ENCODE measurements around the gene MAGI3. TPM values are rescaled to one million over a fixed set of nuclear protein-coding genes. Genes with fewer than 3 reads are reported as not detected.
"Not testable (repeated sequence)": the region's sequence is repeated elsewhere in the genome, so short reads cannot be mapped to it uniquely, and the experiment has no call there.

The MAGI3 gene
- polyA plus RNA-seq, 4 donors: 6.8 to 39.4 (median 12.8) TPM

- FAIRE-seq (no peak), DNase-seq (no peak)
- H3K9me3 ChIP-seq (ENCODE audit: control insufficient read depth in 2 of 2, insufficient read depth in 1 of 2, low read depth in 1 of 2, low read length in 1 of 2): no peaks in the 10 kb centered on the region
- WGBS, 3 donors: 76 to 78% (median 77%) methylated on average over 5 of the region's 5 CpGs
- H3K4me1 ChIP-seq (ENCODE audit: control insufficient read depth in 3 of 3, insufficient read depth in 2 of 3, low read depth in 1 of 3, low read length in 2 of 3): no peaks in the 10 kb centered on the region
- peaks cover 0 to 4% (median 0%) of the 10 kb centered on the region in 3 donors for H3K36me3 ChIP-seq (ENCODE audit: control insufficient read depth in 3 of 3, insufficient read depth in 2 of 3, low read depth in 1 of 3, low read length in 3 of 3)
- H3K4me3 ChIP-seq (ENCODE audit: low read depth in 1 of 3, low read length in 3 of 3): no peak overlapping the region
- no peaks in the 10 kb centered on the region for H3K27me3 ChIP-seq (ENCODE audit: control insufficient read depth in 3 of 3, insufficient read depth in 3 of 3, low read length in 3 of 3)
- H3K27ac ChIP-seq (ENCODE audit: low read depth in 1 of 3, low read length in 2 of 3): no peak overlapping the region
Measured at GRCh38 chr1:113587475-113587874, 197.2 kb downstream of the MAGI3 start.

GRCh38 chr1:113592230-113592629 is 201.9 kb downstream of the MAGI3 start:
- Histone ChIP-seq H3K4me3 (ENCODE audit: low read depth in 1 of 3, low read length in 3 of 3) (no peak overlapping the region), H3K36me3 (ENCODE audit: control insufficient read depth in 3 of 3, insufficient read depth in 2 of 3, low read depth in 1 of 3, low read length in 3 of 3) (peaks cover 0 to 6% (median 0%) of the 10 kb centered on the region in 3 donors), H3K27me3 (ENCODE audit: control insufficient read depth in 3 of 3, insufficient read depth in 3 of 3, low read length in 3 of 3) (no peaks in the 10 kb centered on the region), H3K4me1 (ENCODE audit: control insufficient read depth in 3 of 3, insufficient read depth in 2 of 3, low read depth in 1 of 3, low read length in 2 of 3) (no peaks in the 10 kb centered on the region), H3K9me3 (ENCODE audit: control insufficient read depth in 2 of 2, insufficient read depth in 1 of 2, low read depth in 1 of 2, low read length in 1 of 2) (peaks cover 0 to 4% of the 10 kb centered on the region in 2 donors), H3K27ac (ENCODE audit: low read depth in 1 of 3, low read length in 2 of 3) (no peak overlapping the region)
- no peak for FAIRE-seq
- WGBS, 3 donors: 83 to 93% (median 84%) methylated on average over 1 of the region's 1 CpG
- DNase-seq: no peak

GRCh38 chr1:113593550-113594297 is 203.4 kb downstream of the MAGI3 start:
- peaks cover 0 to 9% of the 10 kb centered on the region in 2 donors for H3K9me3 ChIP-seq (ENCODE audit: control insufficient read depth in 2 of 2, insufficient read depth in 1 of 2, low read depth in 1 of 2, low read length in 1 of 2)
- H3K4me1 ChIP-seq (ENCODE audit: control insufficient read depth in 3 of 3, insufficient read depth in 2 of 3, low read depth in 1 of 3, low read length in 2 of 3): no peaks in the 10 kb centered on the region
- H3K27ac ChIP-seq (ENCODE audit: low read depth in 1 of 3, low read length in 2 of 3): no peak overlapping the region
- DNase-seq (no peak), FAIRE-seq (no peak)
- no peak overlapping the region for H3K4me3 ChIP-seq (ENCODE audit: low read depth in 1 of 3, low read length in 3 of 3)
- H3K27me3 ChIP-seq (ENCODE audit: control insufficient read depth in 3 of 3, insufficient read depth in 3 of 3, low read length in 3 of 3): no peaks in the 10 kb centered on the region
- WGBS, 3 donors: 85 to 88% (median 87%) methylated on average over 4 of the region's 4 CpGs
- peaks cover 0 to 10% (median 0%) of the 10 kb centered on the region in 3 donors for H3K36me3 ChIP-seq (ENCODE audit: control insufficient read depth in 3 of 3, insufficient read depth in 2 of 3, low read depth in 1 of 3, low read length in 3 of 3)

GRCh38 chr1:113604466-113604865 is 214.2 kb downstream of the MAGI3 start:
- not testable (repeated sequence) for H3K9me3 ChIP-seq (ENCODE audit: control insufficient read depth in 2 of 2, insufficient read depth in 1 of 2, low read depth in 1 of 2, low read length in 1 of 2); H3K27me3 ChIP-seq (ENCODE audit: control insufficient read depth in 3 of 3, insufficient read depth in 3 of 3, low read length in 3 of 3); H3K27ac ChIP-seq (ENCODE audit: low read depth in 1 of 3, low read length in 2 of 3); H3K36me3 ChIP-seq (ENCODE audit: control insufficient read depth in 3 of 3, insufficient read depth in 2 of 3, low read depth in 1 of 3, low read length in 3 of 3); H3K4me3 ChIP-seq (ENCODE audit: low read depth in 1 of 3, low read length in 3 of 3); H3K4me1 ChIP-seq (ENCODE audit: control insufficient read depth in 3 of 3, insufficient read depth in 2 of 3, low read depth in 1 of 3, low read length in 2 of 3); DNase-seq; FAIRE-seq
- WGBS, 3 donors: 94 to 98% (median 95%) methylated on average over 5 of the region's 5 CpGs

- DNase-seq (no peak), FAIRE-seq (no peak)
- H3K4me3 ChIP-seq (ENCODE audit: low read depth in 1 of 3, low read length in 3 of 3): no peak overlapping the region
- no peaks in the 10 kb centered on the region for H3K27me3 ChIP-seq (ENCODE audit: control insufficient read depth in 3 of 3, insufficient read depth in 3 of 3, low read length in 3 of 3)
- H3K36me3 ChIP-seq (ENCODE audit: control insufficient read depth in 3 of 3, insufficient read depth in 2 of 3, low read depth in 1 of 3, low read length in 3 of 3): peaks cover 0 to 2% (median 0%) of the 10 kb centered on the region in 3 donors
- H3K27ac ChIP-seq (ENCODE audit: low read depth in 1 of 3, low read length in 2 of 3): no peak overlapping the region
- H3K9me3 ChIP-seq (ENCODE audit: control insufficient read depth in 2 of 2, insufficient read depth in 1 of 2, low read depth in 1 of 2, low read length in 1 of 2): peaks cover 0 to 4% of the 10 kb centered on the region in 2 donors
- H3K4me1 ChIP-seq (ENCODE audit: control insufficient read depth in 3 of 3, insufficient read depth in 2 of 3, low read depth in 1 of 3, low read length in 2 of 3): no peaks in the 10 kb centered on the region
Measured at GRCh38 chr1:113605146-113605545, 214.8 kb downstream of the MAGI3 start.

DNA sequence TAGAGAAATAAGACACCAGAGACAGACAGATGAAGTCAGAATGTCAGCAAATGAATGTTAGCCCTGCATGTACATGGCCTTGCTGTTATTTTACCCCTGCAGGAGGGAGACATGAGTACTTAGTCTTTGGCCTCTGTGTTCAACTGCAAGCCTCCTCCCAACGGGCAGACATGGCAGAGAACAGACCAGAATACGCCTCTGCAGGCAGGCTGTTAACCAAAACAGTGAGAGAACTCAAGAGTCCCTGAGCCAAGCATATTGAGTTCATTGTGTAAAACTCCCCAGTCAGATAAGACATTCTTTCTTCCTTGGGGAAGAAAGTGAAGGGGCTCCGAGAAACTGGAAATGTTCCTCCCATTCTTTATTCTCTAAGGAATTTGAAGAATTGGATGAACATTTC is 218.1 kb downstream of the MAGI3 start:
- H3K27ac ChIP-seq (ENCODE audit: low read depth in 1 of 3, low read length in 2 of 3): no peak overlapping the region
- FAIRE-seq (no peak), DNase-seq (no peak)
- H3K9me3 ChIP-seq (ENCODE audit: control insufficient read depth in 2 of 2, insufficient read depth in 1 of 2, low read depth in 1 of 2, low read length in 1 of 2): no peaks in the 10 kb centered on the region
- no peaks in the 10 kb centered on the region for H3K4me1 ChIP-seq (ENCODE audit: control insufficient read depth in 3 of 3, insufficient read depth in 2 of 3, low read depth in 1 of 3, low read length in 2 of 3)
- no peaks in the 10 kb centered on the region for H3K27me3 ChIP-seq (ENCODE audit: control insufficient read depth in 3 of 3, insufficient read depth in 3 of 3, low read length in 3 of 3)
- peaks cover 0 to 11% (median 2%) of the 10 kb centered on the region in 3 donors for H3K36me3 ChIP-seq (ENCODE audit: control insufficient read depth in 3 of 3, insufficient read depth in 2 of 3, low read depth in 1 of 3, low read length in 3 of 3)
- 69 to 90% (median 87%) methylated on average over 3 of the region's 3 CpGs for WGBS, 3 donors
- H3K4me3 ChIP-seq (ENCODE audit: low read depth in 1 of 3, low read length in 3 of 3): no peak overlapping the region

- Histone ChIP-seq H3K4me3 (ENCODE audit: low read depth in 1 of 3, low read length in 3 of 3) (no peak overlapping the region), H3K9me3 (ENCODE audit: control insufficient read depth in 2 of 2, insufficient read depth in 1 of 2, low read depth in 1 of 2, low read length in 1 of 2) (no peaks in the 10 kb centered on the region), H3K27ac (ENCODE audit: low read depth in 1 of 3, low read length in 2 of 3) (no peak overlapping the region), H3K36me3 (ENCODE audit: control insufficient read depth in 3 of 3, insufficient read depth in 2 of 3, low read depth in 1 of 3, low read length in 3 of 3) (peaks cover 0 to 11% (median 2%) of the 10 kb centered on the region in 3 donors), H3K4me1 (ENCODE audit: control insufficient read depth in 3 of 3, insufficient read depth in 2 of 3, low read depth in 1 of 3, low read length in 2 of 3) (no peaks in the 10 kb centered on the region), H3K27me3 (ENCODE audit: control insufficient read depth in 3 of 3, insufficient read depth in 3 of 3, low read length in 3 of 3) (no peaks in the 10 kb centered on the region)
- DNase-seq (no peak), FAIRE-seq (no peak)
- WGBS, 3 donors: 91 to 97% (median 95%) methylated on average over 5 of the region's 5 CpGs
Measured at GRCh38 chr1:113610372-113610771, 220.1 kb downstream of the MAGI3 start.

- FAIRE-seq: no peak
Measured at GRCh38 chr1:113615425-113615824, 225.1 kb downstream of the MAGI3 start.

DNA sequence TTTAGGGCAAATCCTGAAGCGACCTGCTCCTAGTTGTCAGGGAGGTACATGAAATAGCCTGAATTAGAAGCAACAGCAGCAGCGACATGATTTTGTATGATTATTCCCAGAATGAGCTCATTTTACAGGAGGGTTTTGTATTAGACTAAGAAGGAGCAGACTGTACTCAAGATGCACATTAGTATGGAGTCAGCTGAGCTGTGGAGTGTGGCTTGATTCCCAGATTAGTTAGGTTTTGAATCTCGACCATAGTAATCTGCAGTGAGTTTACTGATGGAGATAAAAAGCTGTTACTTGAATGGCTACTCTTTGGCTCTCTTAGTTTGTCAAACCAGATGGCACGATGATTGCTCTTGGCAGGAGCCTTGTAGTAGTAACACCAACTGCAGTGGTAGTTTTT is 225.8 kb downstream of the MAGI3 start:
- no peaks in the 10 kb centered on the region for H3K9me3 ChIP-seq (ENCODE audit: control insufficient read depth in 2 of 2, insufficient read depth in 1 of 2, low read depth in 1 of 2, low read length in 1 of 2)
- DNase-seq: no peak
- H3K4me1 ChIP-seq (ENCODE audit: control insufficient read depth in 3 of 3, insufficient read depth in 2 of 3, low read depth in 1 of 3, low read length in 2 of 3): no peaks in the 10 kb centered on the region
- no peak for FAIRE-seq
- H3K27me3 ChIP-seq (ENCODE audit: control insufficient read depth in 3 of 3, insufficient read depth in 3 of 3, low read length in 3 of 3): no peaks in the 10 kb centered on the region
- no peak overlapping the region for H3K4me3 ChIP-seq (ENCODE audit: low read depth in 1 of 3, low read length in 3 of 3)
- WGBS, 3 donors: 75 to 79% (median 79%) methylated on average over 4 of the region's 4 CpGs
- H3K27ac ChIP-seq (ENCODE audit: low read depth in 1 of 3, low read length in 2 of 3): no peak overlapping the region
- H3K36me3 ChIP-seq (ENCODE audit: control insufficient read depth in 3 of 3, insufficient read depth in 2 of 3, low read depth in 1 of 3, low read length in 3 of 3): peaks cover 3 to 10% (median 5%) of the 10 kb centered on the region in 3 donors

More at GRCh38 chr1:113615425-113615824, 225.1 kb downstream of the MAGI3 start:
- H3K4me3 ChIP-seq (ENCODE audit: low read depth in 1 of 3, low read length in 3 of 3): no peak overlapping the region
- H3K36me3 ChIP-seq (ENCODE audit: control insufficient read depth in 3 of 3, insufficient read depth in 2 of 3, low read depth in 1 of 3, low read length in 3 of 3): peaks cover 2 to 17% (median 4%) of the 10 kb centered on the region in 3 donors
- no peaks in the 10 kb centered on the region for H3K27me3 ChIP-seq (ENCODE audit: control insufficient read depth in 3 of 3, insufficient read depth in 3 of 3, low read length in 3 of 3)
- no peak overlapping the region for H3K27ac ChIP-seq (ENCODE audit: low read depth in 1 of 3, low read length in 2 of 3)
- no peak for DNase-seq
- no peaks in the 10 kb centered on the region for H3K4me1 ChIP-seq (ENCODE audit: control insufficient read depth in 3 of 3, insufficient read depth in 2 of 3, low read depth in 1 of 3, low read length in 2 of 3)
- H3K9me3 ChIP-seq (ENCODE audit: control insufficient read depth in 2 of 2, insufficient read depth in 1 of 2, low read depth in 1 of 2, low read length in 1 of 2): no peaks in the 10 kb centered on the region
